ENCODE measurements around the gene SLC25A25.
"Not testable (repeated sequence)": the region's sequence is repeated elsewhere in the genome, so short reads cannot be mapped to it uniquely, and the experiment has no call there.

Gene SLC25A25

GRCh38 chr9:128109050-128109709, 41.1 kb downstream of the SLC25A25 start:
- no peak for DNase-seq (ENCODE audit: low spot score)

DNA sequence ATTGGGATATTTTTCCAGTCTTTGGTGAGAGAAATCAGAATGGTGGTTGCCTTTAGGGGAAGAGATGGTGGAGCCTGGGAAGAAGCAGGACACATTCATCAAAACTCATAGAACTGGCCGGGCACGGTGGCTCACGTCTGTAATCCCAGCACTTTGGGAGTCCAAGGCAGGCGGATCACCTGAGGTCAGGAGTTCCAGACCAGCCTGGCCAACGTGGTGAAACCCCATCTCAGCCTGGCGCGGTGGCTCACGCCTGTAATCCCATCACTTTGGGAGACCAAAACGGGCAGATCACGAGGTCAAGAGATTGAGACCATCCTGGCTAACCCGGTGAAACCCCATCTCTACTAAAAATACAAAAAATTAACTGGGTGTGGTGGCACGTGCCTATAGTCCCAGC, 43.7 kb downstream of the SLC25A25 start:
- DNase-seq (ENCODE audit: low spot score), result not testable (repeated sequence)

DNA sequence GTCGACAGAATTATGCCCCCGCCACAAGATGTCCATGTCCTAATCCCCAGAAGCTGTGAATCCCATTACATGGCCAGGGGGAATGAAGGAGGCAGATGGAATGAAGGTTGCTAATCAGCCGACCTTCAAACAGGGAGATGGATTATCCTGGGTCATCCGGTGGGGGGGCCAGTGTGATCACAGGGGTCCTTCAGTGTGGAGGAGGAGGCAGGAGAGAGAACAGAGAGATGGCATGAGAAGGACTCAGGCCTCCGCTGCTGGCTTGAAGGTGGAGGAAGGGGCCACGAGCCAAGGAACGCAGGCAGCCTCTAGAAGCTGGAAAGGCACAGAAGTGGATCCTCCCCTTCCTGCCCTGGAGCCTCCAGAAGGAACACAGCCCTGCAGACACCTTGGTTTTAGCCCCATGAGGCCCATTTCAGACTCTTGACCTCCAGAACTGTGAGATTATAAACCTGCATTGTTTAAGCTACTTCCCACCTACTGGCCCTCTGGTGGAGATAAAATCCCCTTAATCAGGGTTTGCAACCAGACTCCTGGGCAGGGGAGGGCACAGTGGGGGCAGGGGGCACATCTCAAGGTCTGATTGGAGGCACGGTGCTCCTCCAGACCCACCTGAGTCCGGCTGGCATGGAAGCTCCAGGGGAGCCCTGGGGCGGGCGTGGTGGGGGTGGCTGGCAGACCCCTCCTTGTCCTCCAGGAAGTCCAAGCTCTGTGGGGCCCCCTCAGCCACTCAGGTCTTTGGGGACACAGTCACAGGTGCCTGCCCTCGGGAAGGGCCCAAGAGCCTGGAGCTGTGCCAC, 45.7 kb downstream of the SLC25A25 start:
- no peak for DNase-seq (ENCODE audit: low spot score)

DNA sequence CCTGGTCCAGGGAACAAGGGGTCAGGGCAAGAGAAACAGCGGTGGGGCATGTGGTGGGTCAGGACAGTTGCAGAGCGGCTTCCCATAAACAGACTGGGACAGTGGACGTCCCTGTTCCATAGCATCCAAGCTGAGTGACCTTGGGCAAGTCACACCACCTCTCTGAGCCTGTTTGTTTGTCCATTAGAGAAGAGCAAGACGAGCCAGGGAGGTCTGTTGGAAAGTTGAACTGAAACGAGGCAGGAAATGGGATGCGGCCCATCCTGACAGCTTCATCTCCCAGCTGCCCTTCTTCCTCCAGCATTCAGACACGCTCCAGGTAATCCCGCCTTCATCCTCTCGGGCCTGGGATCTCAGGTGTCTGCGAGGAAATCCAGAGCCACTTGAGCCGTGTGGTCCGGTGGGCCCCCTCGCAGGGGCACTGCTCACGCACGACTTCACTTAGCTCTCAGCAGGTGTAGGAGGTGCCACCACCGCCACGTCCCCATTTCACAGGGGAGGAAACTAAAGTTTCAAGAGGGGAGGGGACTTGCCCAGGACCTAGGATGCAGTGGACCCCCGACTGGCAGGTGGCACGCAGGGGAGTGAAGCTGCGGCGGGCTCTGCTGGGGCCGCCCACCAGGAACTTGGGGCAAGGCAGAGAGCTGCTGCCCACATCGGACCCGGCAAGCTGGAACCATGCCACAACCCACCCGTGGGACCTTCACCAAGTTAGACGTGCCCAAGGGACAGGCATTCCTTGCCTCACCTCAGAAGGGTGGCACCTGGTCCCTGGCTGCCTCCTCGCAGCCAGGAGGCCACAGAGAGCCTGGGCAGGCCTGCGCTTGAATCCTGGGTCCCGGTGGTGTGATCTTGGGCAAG, 46.5 kb downstream of the SLC25A25 start:
- no peak for DNase-seq (ENCODE audit: low spot score)

GRCh38 chr9:128115187-128116103, 47.4 kb downstream of the SLC25A25 start:
- peak; percentile 73 for DNase-seq (ENCODE audit: low spot score)

GRCh38 chr9:128116104-128117083, 48.4 kb downstream of the SLC25A25 start:
- DNase-seq (ENCODE audit: low spot score), result no peak

GRCh38 chr9:128117613-128118471, 49.8 kb downstream of the SLC25A25 start:
- peak; percentile 91 for DNase-seq (ENCODE audit: low spot score)

DNA sequence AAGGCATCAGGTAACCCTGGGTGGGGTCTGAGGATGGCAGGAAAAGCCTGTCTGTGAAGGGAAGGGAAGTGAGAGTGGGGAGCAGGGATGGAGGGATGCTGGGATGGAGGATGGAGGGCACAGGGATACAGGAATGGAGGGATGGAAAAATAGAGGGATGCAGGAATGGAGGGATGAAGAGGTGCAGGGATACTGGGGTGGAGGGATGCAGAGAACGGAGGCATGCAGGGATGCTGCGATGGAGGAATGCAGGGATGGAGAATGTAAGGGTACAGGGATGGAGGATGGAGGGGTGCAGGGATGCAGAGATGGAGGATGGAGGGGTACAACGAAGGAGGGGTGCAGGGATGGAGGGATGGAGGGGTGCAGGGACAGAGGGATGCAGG, 50.4 kb downstream of the SLC25A25 start:
- DNase-seq (ENCODE audit: low spot score), result no peak

DNA sequence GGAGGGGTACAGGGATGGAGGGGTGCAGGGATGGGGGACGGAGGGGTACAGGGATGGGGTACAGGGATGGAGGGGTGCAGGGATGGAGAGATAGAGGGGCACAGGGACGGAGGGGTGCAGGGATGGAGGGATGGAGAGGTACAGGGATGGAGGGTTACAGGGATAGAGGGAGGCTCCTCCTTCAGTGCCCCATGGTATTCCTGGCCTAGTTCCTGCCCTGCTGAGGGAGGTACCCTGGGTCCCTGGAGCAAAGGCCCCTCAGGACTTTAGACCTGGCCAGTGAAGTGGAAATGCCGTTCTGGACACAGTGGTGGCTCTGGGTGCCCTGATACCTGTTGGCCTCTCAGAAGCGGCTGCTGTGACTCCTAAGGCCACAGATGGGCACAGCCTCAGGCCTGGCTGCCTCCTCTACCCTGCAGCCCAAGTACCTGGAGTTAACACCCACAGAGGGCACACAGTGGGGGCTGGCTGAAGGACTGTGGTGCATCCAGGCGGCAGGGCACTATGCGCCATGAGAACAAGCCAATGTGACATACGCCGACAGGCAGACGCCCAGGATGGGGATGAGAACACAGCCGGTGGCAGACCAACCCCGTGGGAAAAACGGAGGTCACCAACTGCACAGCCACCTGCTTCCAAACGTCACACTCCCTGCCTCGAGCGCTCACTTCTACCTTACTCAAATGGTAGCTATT, 51.1 kb downstream of the SLC25A25 start:
- no peak for DNase-seq (ENCODE audit: low spot score)

DNA sequence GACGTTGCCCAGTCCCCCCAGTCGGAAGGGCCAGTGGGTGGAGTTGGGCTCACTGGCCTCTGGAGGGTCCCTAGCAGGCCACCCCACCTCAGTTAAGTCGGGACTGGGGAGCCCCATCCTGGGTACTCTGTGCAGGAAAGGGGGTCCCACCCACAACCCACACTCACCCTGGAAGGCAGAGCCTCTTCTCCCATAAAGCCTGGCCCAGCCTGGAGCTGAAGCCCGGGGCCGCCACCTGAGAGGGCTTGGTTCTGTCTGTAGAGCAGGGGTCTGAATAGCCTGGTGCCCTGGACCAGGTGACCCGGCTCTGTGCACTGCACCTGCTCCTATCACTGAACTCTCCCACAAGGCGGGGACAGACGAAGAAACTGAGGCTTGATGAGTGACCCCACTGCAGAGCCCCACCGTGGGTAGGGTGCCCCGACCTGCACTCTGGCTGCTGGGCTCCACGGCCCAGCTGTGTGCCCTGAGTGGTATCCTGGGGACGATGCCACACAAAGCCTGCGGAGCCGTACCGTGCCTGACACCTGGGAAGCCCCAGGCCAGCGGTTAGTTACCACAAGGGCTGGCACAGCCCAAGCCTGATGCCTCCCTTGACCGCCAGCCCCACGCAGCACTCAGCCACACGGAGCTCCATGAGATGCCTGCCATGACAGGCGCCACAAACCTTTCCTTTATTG, 52.2 kb downstream of the SLC25A25 start:
- DNase-seq (ENCODE audit: low spot score), result no peak

DNA sequence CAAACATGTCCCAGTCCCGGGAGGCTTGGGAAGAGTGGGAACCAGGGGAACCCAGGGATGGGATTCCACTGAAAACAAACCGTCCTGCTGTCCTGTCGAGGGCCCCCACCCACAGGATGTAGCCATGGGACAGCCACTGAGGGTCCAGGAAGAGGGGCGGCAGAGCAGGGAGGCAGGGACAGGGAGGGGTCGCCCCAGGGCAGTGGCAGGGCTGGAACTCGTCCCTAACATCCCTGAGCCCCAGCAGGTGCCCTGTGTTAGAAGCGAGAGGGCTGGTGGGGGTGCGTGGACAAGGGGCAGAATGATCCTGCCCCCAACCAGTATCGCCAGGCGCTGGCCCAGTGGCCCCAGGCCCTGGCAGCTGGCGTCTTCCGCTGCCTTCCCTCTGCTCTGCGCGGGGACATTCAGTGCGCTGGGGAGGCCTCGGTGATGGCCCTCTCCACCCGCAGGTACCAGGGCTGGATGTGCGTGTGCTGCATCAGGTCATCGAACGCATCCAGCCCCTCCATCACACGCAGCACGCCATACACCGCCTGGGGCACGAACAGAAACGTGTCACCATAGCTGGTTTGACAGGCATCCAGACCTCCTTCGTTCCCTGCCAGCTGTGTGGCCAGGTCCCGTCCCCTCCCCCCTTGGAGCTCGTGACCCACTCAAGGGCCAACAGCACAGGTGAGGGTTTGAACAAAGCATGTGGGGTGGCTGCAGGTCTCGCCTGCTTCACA, 52.9 kb downstream of the SLC25A25 start:
- DNase-seq (ENCODE audit: low spot score), result no peak

DNA sequence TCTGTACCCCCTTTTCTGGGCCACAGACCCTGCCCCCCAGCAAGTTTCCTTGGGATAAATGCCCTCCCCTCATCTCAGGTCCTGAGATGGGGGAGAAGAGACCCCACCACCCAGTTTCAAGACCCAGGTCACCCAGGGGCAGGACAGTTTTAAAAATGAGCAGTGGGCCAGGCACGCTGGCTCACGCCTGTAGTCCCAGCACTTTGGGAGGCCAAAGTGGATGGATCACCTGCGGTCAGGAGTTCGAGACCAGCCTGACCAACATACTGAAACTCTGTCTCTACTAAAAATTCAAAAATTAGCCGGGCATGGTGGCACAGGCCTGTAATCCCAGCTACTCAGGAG, 53.4 kb downstream of the SLC25A25 start:
- DNase-seq (ENCODE audit: low spot score), result no peak

- DNase-seq (ENCODE audit: low spot score), result no peak
These were observed 54.1 kb downstream of the SLC25A25 start for GRCh38 chr9:128121924-128122808.

DNA sequence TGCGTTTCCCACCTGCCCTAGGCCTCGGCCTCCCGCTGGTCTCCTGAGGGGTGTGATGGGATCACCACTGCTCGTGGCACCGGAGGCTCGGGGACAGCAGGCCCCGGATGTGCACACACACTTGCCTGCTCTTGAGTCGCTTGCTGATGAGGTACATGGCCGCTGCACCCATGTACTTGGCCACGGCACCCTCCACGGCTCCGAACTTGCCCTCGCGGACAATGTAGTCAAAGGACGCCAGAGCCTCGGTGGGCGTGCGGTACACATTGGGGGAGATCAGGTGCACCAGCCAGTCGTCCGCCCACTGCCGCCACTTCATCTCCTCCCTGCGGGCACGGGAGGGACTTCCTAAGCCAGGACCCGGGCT, 54.8 kb downstream of the SLC25A25 start:
- DNase-seq (ENCODE audit: low spot score), result no peak

- DNase-seq (ENCODE audit: low spot score), result no peak
These were observed 55.5 kb downstream of the SLC25A25 start for GRCh38 chr9:128123451-128124080.

DNA sequence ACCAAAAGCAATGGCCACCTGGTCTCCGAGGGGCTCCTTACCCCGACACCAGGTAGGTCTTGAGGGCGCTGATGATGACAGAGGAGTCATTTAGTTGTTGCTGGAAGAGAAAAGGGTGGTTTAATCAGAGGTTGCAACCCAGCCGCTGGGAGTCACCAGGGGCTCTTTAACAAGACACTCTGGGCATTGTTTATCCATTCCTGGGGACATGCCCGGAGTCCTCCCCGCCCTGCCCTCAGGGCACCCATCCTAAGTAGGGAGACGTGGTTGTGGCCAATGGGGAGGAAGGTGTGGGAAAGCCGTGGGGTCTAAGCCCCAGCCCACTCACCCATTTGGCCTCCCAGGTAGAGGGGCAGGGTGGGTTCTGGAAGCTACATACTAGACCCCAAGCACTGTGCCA, 56.4 kb downstream of the SLC25A25 start:
- DNase-seq (ENCODE audit: low spot score), result no peak

Measured in HuH-7 (cell line).